B cell (primary cell): Measurements from ENCODE around the gene PRKD2. TPM values are rescaled to one million over a fixed set of nuclear protein-coding genes. Genes with fewer than 3 reads are reported as not detected.

Source experiments
- ATAC-seq: fragments of 200-7000 bp; cut with Tn5 transposase; one replicate; pipeline ENCODE4 v1.10.0; 2021; ENCODE audit warnings: low read depth, mild to moderate bottlenecking, moderate number of reproducible peaks, moderate library complexity
- CTCF ChIA-PET: fragments of 350-600 bp; sonication (Branson Sonifier 250); formaldehyde crosslinking; loops from one replicate; lab custom pipeline; 2021; ENCODE audit warnings: antibody characterized with exemption, inconsistent platforms; lab: Charles Lee
- POLR2A ChIA-PET: fragments of 350-600 bp; sonication (Branson Sonifier 250); formaldehyde crosslinking; loops from one replicate; lab custom pipeline; 2021; ENCODE audit warnings: antibody characterized with exemption; lab: Charles Lee
- DNase-seq: peaks from one replicate; pipeline ENCODE4 v3.0.0; 2013
- H2AFZ ChIP-seq: 2 replicates; pipeline ENCODE4 v1.6.1; 2012; ENCODE audit warnings: mild to moderate bottlenecking, low read depth, low read length; ENCODE audit not compliant: insufficient read depth, poor library complexity, severe bottlenecking
- H3K27ac ChIP-seq, 2 donors: 1 replicate in 1 of 2; 2 replicates in 1 of 2; pipeline ENCODE4 v1.5.1; 2012 to 2013; ENCODE audit warnings: low read length in 2 of 2, mild to moderate bottlenecking in 2 of 2, moderate library complexity in 1 of 2
- H3K27me3 ChIP-seq, 4 experiments: fragments of 200-600 bp in 1 of 4; sonication (generic) in 1 of 4; replicated peaks in 1 of 4; 1 replicate in 2 of 4; 2 replicates in 2 of 4; pipeline versions ENCODE4 v1.6.1 to v1.7.0; 2013 to 2016; ENCODE audit warnings: low read length in 3 of 4, mild to moderate bottlenecking in 2 of 4, mixed read lengths in 1 of 4, moderate library complexity in 1 of 4; ENCODE audit not compliant: insufficient read depth in 4 of 4, control insufficient read depth in 3 of 4; ENCODE audit errors: control extremely low read depth in 1 of 4
- H3K36me3 ChIP-seq, 2 experiments: replicated peaks in 1 of 2; 1 replicate in 1 of 2; 2 replicates in 1 of 2; pipeline versions ENCODE4 v1.6.1 to v1.7.1; 2013; ENCODE audit warnings: low read length in 1 of 2; ENCODE audit not compliant: insufficient read depth in 2 of 2, control insufficient read depth in 1 of 2; ENCODE audit errors: control extremely low read depth in 1 of 2, extremely low read depth in 1 of 2
- H3K4me1 ChIP-seq, 2 donors: fragments of 200-600 bp in 1 of 2; sonication (generic) in 1 of 2; 1 replicate in 1 of 2; 2 replicates in 1 of 2; pipeline versions ENCODE4 v1.5.1 to v1.6.1; 2013 to 2017; ENCODE audit warnings: low read length in 2 of 2; ENCODE audit not compliant: control insufficient read depth in 2 of 2, insufficient read depth in 2 of 2
- H3K4me2 ChIP-seq: replicated peaks from 2 replicates; pipeline ENCODE3; 2012; ENCODE audit warnings: mild to moderate bottlenecking, low read depth, low read length; ENCODE audit not compliant: poor library complexity, severe bottlenecking
- H3K4me3 ChIP-seq, 5 experiments: fragments of 200-600 bp in 1 of 5; sonication (generic) in 1 of 5; 1 replicate in 3 of 5; 2 replicates in 2 of 5; pipeline versions ENCODE4 v1.5.1 to v1.7.0; 2011 to 2016; ENCODE audit warnings: low read length in 4 of 5, mild to moderate bottlenecking in 4 of 5, low read depth in 2 of 5, control low read depth in 1 of 5, moderate library complexity in 1 of 5; ENCODE audit not compliant: insufficient read depth in 1 of 5; ENCODE audit errors: control extremely low read depth in 1 of 5, extremely low read depth in 1 of 5
- H3K79me2 ChIP-seq: fragments of 200-600 bp; sonication (generic); one replicate; pipeline ENCODE4 v1.6.0; 2016; ENCODE audit warnings: low read length; ENCODE audit not compliant: control insufficient read depth, insufficient read depth
- H3K9ac ChIP-seq: fragments of 200-600 bp; sonication (generic); 2 replicates; pipeline ENCODE4 v1.6.1; 2017; ENCODE audit warnings: mild to moderate bottlenecking, low read length, moderate library complexity
- H3K9me3 ChIP-seq, 3 donors: one replicate each; pipeline versions ENCODE4 v1.6.1 to v1.7.1; 2013; ENCODE audit warnings: low read length in 2 of 3; ENCODE audit not compliant: control insufficient read depth in 2 of 3, insufficient read depth in 1 of 3; ENCODE audit errors: control extremely low read depth in 1 of 3
- H4K20me1 ChIP-seq: 2 replicates; pipeline ENCODE4 v1.6.0; 2012; ENCODE audit warnings: mild to moderate bottlenecking, low read length; ENCODE audit not compliant: insufficient read depth, control insufficient read depth, poor library complexity, severe bottlenecking
- H3K27ac Mint-ChIP-seq: one replicate; pipeline ENCODE4 v1.8.0; 2021; ENCODE audit warnings: mixed read lengths
- H3K27me3 Mint-ChIP-seq: one replicate; pipeline ENCODE4 v1.8.0; 2021; ENCODE audit warnings: mixed read lengths
- H3K4me1 Mint-ChIP-seq: one replicate; pipeline ENCODE4 v1.8.0; 2021; ENCODE audit warnings: mixed read lengths
- H3K4me3 Mint-ChIP-seq: one replicate; pipeline ENCODE4 v1.8.0; 2021; ENCODE audit warnings: mixed read lengths
- H3K9me3 Mint-ChIP-seq: one replicate; pipeline ENCODE4 v1.8.0; 2022; ENCODE audit warnings: mixed read lengths; ENCODE audit not compliant: insufficient read depth
- CTCF ChIP-seq: fragments of 200-600 bp; IDR thresholded peaks from one replicate; pipeline ENCODE4 v1.8.0; 2022; ENCODE audit warnings: antibody characterized with exemption, mild to moderate bottlenecking
- EZH2 ChIP-seq: IDR thresholded peaks from 2 replicates; pipeline ENCODE4 v1.6.1; 2012; ENCODE audit warnings: borderline replicate concordance, low read depth, mild to moderate bottlenecking, moderate library complexity, low read length; ENCODE audit not compliant: insufficient read depth, poor library complexity, severe bottlenecking
- WGBS: methylation state at CpG from one replicate; pipeline ENCODE4 v1.1.5; 2013; ENCODE audit warnings: missing lambda C conversion rate; ENCODE audit not compliant: insufficient coverage; 5-methylcytosine and 5-hydroxymethylcytosine counted together
- intact Hi-C: fragments of 100-400 bp; cut with micrococcal nuclease; formaldehyde crosslinking; loops from one replicate; pipeline ENCODE4 v1.10.0; 2022
- polyA plus RNA-seq: library from polyadenylated mRNA; depleted of rRNA; stranded (reverse); fragments of >200 nt; gene quantifications from 2 replicates; pipeline ENCODE4 v1.2.3, GENCODE V29; 2012
- total RNA-seq, 2 donors: library from RNA; stranded (reverse); fragments of 120-200 nt in 1 of 2; gene quantifications; 1 replicate in 1 of 2; 2 replicates in 1 of 2; pipeline versions ENCODE4 v1.2.3 to v1.2.4, GENCODE V29; 2013 to 2022

PRKD2 gene
- total and polyA plus RNA-seq, 2 donors (not counting 1 experiment from before 2014, with no cell fraction given), result 192 to 208 TPM

GRCh38 chr19:46722421-46723022 is 5.6 kb upstream of the PRKD2 start:
- peak; percentile 44 for DNase-seq
- peaks cover 10% of the 10 kb centered on the region for H4K20me1 ChIP-seq

More at GRCh38 chr19:46722421-46723022, 5.6 kb upstream of the PRKD2 start:
- TF ChIP-seq CTCF, result no peak
- TF ChIP-seq EZH2, result no peak
- Histone ChIP-seq H3K36me3 (peaks cover 0 to 69% of the 10 kb centered on the region in 2 experiments), H3K79me2 (peaks cover 58% of the 10 kb centered on the region), H3K9me3 (no peaks in the 10 kb centered on the region), H3K4me1 (peaks cover 61 to 63% of the 10 kb centered on the region in 2 donors), H2AFZ (peak overlapping the region; percentile 40), H3K27ac (peak overlapping the region; percentile 24 to 61), H3K27me3 (no peaks in the 10 kb centered on the region), H3K4me3 (peak overlapping the region in 2 of 5 experiments; percentile 37), H3K4me2 (peak overlapping the region; percentile 94), H3K9ac (peak overlapping the region; percentile 37)
- H3K27ac Mint-ChIP-seq, result peak overlapping the region; percentile 76
- no peak for ATAC-seq
- intact Hi-C loops, result no loop called here
- no peaks in the 10 kb centered on the region for H3K27me3 Mint-ChIP-seq
- ChIA-PET POLR2A (interaction anchor here (0.6 to 1.7 kb wide), 3 partner anchors 8 to 1042 kb away, joined by 4 to 6 read pairs (median 6); no protein-coding TSS in a partner anchor), CTCF (interaction anchor here (1.1 to 14.9 kb wide), 4 partner anchors 9 to 20 kb away, joined by 3 to 353 read pairs (median 8); no protein-coding TSS in a partner anchor)
- WGBS, result 30% methylated on average over 17 of the region's 25 CpGs
- peak overlapping the region; percentile 50 for H3K4me3 Mint-ChIP-seq
- no peaks in the 10 kb centered on the region for H3K9me3 Mint-ChIP-seq
- H3K4me1 Mint-ChIP-seq, result peaks cover 63% of the 10 kb centered on the region
